H1 (cell line): ENCODE measurements around the gene MED16. TPM values are rescaled to one million over a fixed set of nuclear protein-coding genes. Genes with fewer than 3 reads are reported as not detected.

Experiments
- ASH2L ChIP-seq: fragments of 200-600, 300-600 bp; sonication (generic); IDR thresholded peaks from one replicate; pipeline ENCODE4 v1.7.1; 2017; ENCODE audit warnings: low read length
- BCL11A ChIP-seq, 2 experiments: IDR thresholded peaks; one replicate each; pipeline ENCODE4 v1.6.1; 2011; ENCODE audit warnings: low read depth in 2 of 2, low read length in 2 of 2, mild to moderate bottlenecking in 2 of 2
- CHD7 ChIP-seq: fragments of 300-600 bp; sonication (generic); IDR thresholded peaks from 2 replicates; pipeline ENCODE4 v1.7.1; 2012; ENCODE audit warnings: low read length, moderate library complexity, mild to moderate bottlenecking, inconsistent platforms; ENCODE audit not compliant: insufficient replicate concordance
- CREB1 ChIP-seq: IDR thresholded peaks from 2 replicates; pipeline ENCODE4 v1.6.1; 2012; ENCODE audit warnings: inconsistent platforms
- FOSL1 ChIP-seq: IDR thresholded peaks from 2 replicates; pipeline ENCODE4 v1.6.1; 2011; ENCODE audit warnings: mild to moderate bottlenecking, low read depth, low read length, moderate library complexity; ENCODE audit not compliant: insufficient read depth
- POLR2A ChIP-seq, 2 experiments: IDR thresholded peaks; 1 replicate in 1 of 2; 2 replicates in 1 of 2; pipeline ENCODE4 v1.6.1; 2011; ENCODE audit warnings: low read depth in 2 of 2, low read length in 2 of 2, mild to moderate bottlenecking in 2 of 2; ENCODE audit errors: control extremely low read depth in 1 of 2
- POLR2AphosphoS5 ChIP-seq: IDR thresholded peaks from 2 replicates; pipeline ENCODE4 v1.6.1; 2011; ENCODE audit warnings: low read depth, low read length
- RFX5 ChIP-seq: IDR thresholded peaks from 2 replicates; pipeline ENCODE4 v1.6.1; 2011; ENCODE audit warnings: low read depth, low read length, improper control_type of control experiment, borderline replicate concordance
- SIN3A ChIP-seq, 2 experiments: IDR thresholded peaks in 1 of 2; conservative IDR thresholded peaks in 1 of 2; 2 replicates each; pipeline ENCODE4 v1.6.1; 2011 to 2012; ENCODE audit warnings: low read length in 2 of 2, improper control_type of control experiment in 1 of 2, low read depth in 1 of 2, mild to moderate bottlenecking in 1 of 2
- TCF12 ChIP-seq: IDR thresholded peaks from 2 replicates; pipeline ENCODE4 v1.6.1; 2011; ENCODE audit warnings: low read depth, mild to moderate bottlenecking, low read length
- polyA plus RNA-seq, 7 experiments: library from polyadenylated mRNA; depleted of rRNA in 3 of 7; stranded (reverse) in 5 of 7; unstranded in 2 of 7; fragments of >200 nt in 5 of 7; fragments of 200-250 nt in 2 of 7; gene quantifications; 1 replicate in 5 of 7; 2 replicates in 1 of 7; 4 replicates in 1 of 7; pipeline versions ENCODE4 v1.2.1 to v1.2.3, GENCODE V29; 2011 to 2013; ENCODE audit warnings: missing spikeins in 2 of 7, mixed read lengths in 2 of 7
- total RNA-seq: library from RNA; stranded (reverse); fragmentation: NEBNext Ultra II Directional; extraction: Animal tissue kit (Norgen Biotek cat#: 25700); gene quantifications from 2 replicates; pipeline ENCODE4 v1.2.1, GENCODE V29; 2021

Gene MED16
- total and polyA plus RNA-seq, 2 of the 8 experiments (the other 6 are each of a cell fraction or from before 2014, with no cell fraction given), result 51.0 to 67.2 TPM

DNA sequence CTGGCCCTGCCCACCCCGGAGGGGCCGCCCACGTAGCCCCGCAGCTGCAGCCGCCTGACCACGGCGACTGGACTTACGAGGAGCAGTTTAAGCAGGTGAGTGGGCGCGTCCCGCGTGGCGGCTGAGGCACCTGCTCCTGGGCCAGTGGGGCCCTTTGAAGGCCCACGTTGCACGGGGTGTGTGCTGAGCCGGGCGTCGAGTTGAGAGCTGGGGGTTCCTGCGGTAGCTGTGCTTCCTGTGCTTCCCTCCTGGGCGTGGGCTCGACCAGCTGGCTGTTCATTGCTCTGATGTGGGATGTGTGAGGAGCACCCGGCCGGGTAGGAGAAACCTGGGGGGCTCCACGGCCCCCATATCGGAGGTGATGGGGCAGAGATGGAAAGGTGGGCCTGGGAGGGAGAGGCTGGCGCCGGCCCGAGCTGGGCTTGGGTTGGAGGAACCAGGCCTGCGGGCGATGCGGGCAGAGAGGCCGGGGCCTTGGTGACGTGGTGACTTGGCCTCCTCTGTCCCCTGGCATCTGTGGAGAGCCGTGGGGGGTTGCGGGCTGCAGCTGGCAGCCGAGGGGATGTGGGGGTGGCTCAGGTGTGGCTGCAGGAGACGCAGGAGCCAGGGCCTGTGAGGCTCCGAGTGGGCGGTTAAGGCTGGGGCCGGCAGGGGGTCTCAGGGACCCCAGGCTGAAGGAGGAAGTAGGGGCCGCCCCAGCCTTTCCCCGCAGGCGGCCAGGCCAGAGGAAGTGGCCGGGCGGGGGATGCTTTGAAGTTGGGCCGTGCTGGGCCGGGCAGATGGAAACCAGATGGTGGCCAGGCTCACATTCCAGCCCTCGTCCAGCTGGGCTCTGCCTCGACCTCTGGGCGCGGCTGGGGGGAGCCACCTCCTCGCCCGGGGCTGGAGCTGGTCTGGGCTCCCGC, 39.9 kb upstream of the MED16 start (continued):
- no peak for TF ChIP-seq CHD7
- no peak for TF ChIP-seq BCL11A (IDR thresholded peaks at IDR 0.05; ENCODE audit: low read depth in 2 of 2, low read length in 2 of 2)
- no peak for TF ChIP-seq FOSL1
- TF ChIP-seq POLR2AphosphoS5, result no peak
- TF ChIP-seq RFX5, result no peak
- peak; percentile 85; the same call in 1 of the 2 replicates for TF ChIP-seq TCF12
- TF ChIP-seq ASH2L, result no peak
- TF ChIP-seq CREB1, result no peak
- no peak for TF ChIP-seq POLR2A (IDR thresholded peaks at IDR 0.05; ENCODE audit: control extremely low read depth in 1 of 2, low read depth in 2 of 2, low read length in 2 of 2)
- TF ChIP-seq SIN3A (conservative IDR thresholded peaks at IDR 0.05 in 1 of 2, IDR thresholded peaks at IDR 0.05 in 1 of 2; ENCODE audit: low read depth in 1 of 2, low read length in 2 of 2), result 0 out of 4 replicates have a peak, but pooled peaks of 1 of the 2 experiments have one; percentile 19
